ENCODE measurements around the gene DHX58.

- TF ChIP-seq POLR2A (IDR thresholded peaks at IDR 0.05) (no peak), POLR2AphosphoS5 (IDR thresholded peaks at IDR 0.05) (no peak)
- TF ChIP-seq, protein P1, sequence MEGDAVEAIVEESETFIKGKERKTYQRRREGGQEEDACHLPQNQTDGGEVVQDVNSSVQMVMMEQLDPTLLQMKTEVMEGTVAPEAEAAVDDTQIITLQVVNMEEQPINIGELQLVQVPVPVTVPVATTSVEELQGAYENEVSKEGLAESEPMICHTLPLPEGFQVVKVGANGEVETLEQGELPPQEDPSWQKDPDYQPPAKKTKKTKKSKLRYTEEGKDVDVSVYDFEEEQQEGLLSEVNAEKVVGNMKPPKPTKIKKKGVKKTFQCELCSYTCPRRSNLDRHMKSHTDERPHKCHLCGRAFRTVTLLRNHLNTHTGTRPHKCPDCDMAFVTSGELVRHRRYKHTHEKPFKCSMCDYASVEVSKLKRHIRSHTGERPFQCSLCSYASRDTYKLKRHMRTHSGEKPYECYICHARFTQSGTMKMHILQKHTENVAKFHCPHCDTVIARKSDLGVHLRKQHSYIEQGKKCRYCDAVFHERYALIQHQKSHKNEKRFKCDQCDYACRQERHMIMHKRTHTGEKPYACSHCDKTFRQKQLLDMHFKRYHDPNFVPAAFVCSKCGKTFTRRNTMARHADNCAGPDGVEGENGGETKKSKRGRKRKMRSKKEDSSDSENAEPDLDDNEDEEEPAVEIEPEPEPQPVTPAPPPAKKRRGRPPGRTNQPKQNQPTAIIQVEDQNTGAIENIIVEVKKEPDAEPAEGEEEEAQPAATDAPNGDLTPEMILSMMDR (IDR thresholded peaks at IDR 0.05 in 8 of 11, conservative IDR thresholded peaks at IDR 0.05 in 3 of 11): no peak
Measured at GRCh38 chr17:42076797-42077559, 35.5 kb downstream of the DHX58 start.

All from spleen (tissue), 7 donors.